ENCODE data around the gene CDH26. TPM values are rescaled to one million over a fixed set of nuclear protein-coding genes. Genes with fewer than 3 reads are reported as not detected.
"Not testable (repeated sequence)": the region's sequence is repeated elsewhere in the genome, so short reads cannot be mapped to it uniquely, and the experiment has no call there.

CDH26 gene
- total RNA-seq, 2 donors from 2014 or later = 0.26 to 0.33 TPM

DNA sequence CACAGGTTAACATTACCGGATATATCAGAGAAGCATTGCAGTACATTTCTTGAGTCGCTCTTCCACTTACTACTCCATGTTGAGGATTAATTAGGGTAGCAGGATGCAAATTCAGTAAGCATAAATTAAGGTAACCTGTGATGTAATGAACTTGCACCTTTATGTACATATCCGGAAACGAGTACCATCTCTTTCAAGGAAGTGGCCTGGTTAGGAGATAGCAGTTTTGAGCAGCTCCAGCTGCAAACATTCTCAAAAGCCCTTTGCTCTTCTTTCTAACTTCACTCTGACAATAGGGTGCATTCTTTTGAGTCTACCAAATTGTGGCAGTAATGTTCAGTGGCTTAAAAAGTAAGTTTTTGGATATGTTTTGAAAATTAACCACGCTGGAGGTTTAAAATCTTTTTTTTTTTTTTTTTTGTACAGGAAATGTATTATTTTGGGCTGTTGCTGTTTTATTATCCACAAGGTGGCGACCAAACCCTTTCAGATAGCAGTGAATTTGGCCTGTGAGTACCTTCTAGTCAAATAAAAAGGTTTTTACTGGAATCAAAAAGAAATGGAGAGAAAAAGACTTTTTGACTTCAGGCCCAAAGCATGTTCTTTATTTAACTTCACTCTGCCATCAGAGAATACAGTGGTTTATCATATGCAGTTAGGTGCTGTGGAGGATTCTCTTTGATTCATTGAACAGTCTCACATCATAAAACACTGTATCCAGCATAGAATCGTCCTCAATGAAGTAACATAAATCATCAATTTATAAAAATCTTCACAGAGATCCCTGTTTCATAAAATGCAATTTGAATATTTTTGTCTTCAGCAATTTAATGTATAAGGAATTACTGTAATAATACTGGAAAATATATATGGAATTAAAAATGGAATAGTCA lies 9.1 kb upstream of the CDH26 start:
- no peak overlapping the region for H3K4me3 ChIP-seq
- H3K9me3 ChIP-seq = no peaks in the 10 kb centered on the region
- intact Hi-C loops (cut with DNase I) = no loop called here
- no peaks in the 10 kb centered on the region for H3K27me3 ChIP-seq
- H3K36me3 ChIP-seq (replicated peaks in 1 of 2; ENCODE audit: insufficient read depth in 1 of 2, low read depth in 2 of 2) = peaks cover 2 to 3% of the 10 kb centered on the region in 2 donors
- ATAC-seq = no peak
- H3K4me1 ChIP-seq = no peaks in the 10 kb centered on the region
- no peak for TF ChIP-seq POLR2A (IDR thresholded peaks at IDR 0.05)
- TF ChIP-seq, protein P1, sequence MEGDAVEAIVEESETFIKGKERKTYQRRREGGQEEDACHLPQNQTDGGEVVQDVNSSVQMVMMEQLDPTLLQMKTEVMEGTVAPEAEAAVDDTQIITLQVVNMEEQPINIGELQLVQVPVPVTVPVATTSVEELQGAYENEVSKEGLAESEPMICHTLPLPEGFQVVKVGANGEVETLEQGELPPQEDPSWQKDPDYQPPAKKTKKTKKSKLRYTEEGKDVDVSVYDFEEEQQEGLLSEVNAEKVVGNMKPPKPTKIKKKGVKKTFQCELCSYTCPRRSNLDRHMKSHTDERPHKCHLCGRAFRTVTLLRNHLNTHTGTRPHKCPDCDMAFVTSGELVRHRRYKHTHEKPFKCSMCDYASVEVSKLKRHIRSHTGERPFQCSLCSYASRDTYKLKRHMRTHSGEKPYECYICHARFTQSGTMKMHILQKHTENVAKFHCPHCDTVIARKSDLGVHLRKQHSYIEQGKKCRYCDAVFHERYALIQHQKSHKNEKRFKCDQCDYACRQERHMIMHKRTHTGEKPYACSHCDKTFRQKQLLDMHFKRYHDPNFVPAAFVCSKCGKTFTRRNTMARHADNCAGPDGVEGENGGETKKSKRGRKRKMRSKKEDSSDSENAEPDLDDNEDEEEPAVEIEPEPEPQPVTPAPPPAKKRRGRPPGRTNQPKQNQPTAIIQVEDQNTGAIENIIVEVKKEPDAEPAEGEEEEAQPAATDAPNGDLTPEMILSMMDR (IDR thresholded peaks at IDR 0.05) = peak; percentile 30 to 72 (median 54)
- DNase-seq = peak in 2 of 4 donors; percentile 34 to 57
- H3K27ac ChIP-seq = no peak overlapping the region
- 41 to 43% methylated on average over 7 of the region's 7 CpGs for WGBS, 2 donors

DNA sequence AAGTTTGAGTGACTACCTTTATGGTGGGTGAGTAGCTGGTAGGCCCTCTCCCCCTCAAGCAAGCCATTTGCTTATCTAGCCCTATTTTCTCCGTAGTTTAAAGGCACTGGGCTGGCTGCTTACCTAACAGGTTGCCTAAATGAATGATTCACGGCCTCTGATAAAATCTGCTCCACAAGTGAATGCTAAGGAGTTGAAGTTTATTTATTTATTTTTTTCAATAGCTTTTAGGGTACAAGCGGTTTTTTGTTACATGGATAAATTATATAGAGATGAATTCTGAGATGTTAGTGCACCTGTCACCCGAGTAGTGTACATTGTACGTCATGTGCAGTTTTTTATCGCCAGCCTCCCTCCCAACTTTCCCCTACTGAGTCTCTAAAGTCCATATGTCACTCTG lies 8.3 kb upstream of the CDH26 start:
- Histone ChIP-seq H3K4me1 (no peaks in the 10 kb centered on the region), H3K27me3 (no peaks in the 10 kb centered on the region), H3K9me3 (no peaks in the 10 kb centered on the region), H3K4me3 (no peak overlapping the region), H3K27ac (no peak overlapping the region), H3K36me3 (replicated peaks in 1 of 2; ENCODE audit: insufficient read depth in 1 of 2, low read depth in 2 of 2) (no peaks in the 10 kb centered on the region)
- ATAC-seq = no peak
- TF ChIP-seq, protein P1 (IDR thresholded peaks at IDR 0.05) = no peak
- no peak for TF ChIP-seq POLR2A (IDR thresholded peaks at IDR 0.05)
- 90 to 95% methylated on average over 6 of the region's 6 CpGs for WGBS, 2 donors
- DNase-seq = no peak
- intact Hi-C loops (cut with DNase I) = no loop called here

DNA sequence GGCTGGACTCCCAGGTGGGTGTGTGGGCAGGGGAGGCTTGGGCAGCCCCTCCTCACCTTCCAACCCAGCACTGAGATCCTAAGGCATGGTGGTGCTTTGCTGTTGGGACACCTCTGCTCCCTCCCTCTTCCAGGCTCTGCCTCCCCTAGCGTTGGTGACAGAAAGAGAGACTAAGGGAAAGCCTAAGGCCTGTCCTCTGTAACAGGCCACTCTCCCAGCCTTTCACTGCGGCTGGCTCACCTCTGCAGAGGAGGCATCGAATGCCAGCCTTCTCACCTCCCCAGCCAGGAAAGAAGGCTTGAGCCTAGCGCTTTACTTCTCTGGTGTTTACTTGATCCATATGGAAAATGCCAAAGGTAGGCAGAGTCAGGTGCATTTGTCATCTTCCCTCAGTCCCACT lies 3.5 kb upstream of the CDH26 start:
- Histone ChIP-seq H3K9me3 (no peaks in the 10 kb centered on the region), H3K4me3 (no peak overlapping the region), H3K27ac (no peak overlapping the region), H3K27me3 (no peaks in the 10 kb centered on the region), H3K4me1 (peaks cover 11% of the 10 kb centered on the region), H3K36me3 (replicated peaks in 1 of 2; ENCODE audit: insufficient read depth in 1 of 2, low read depth in 2 of 2) (no peaks in the 10 kb centered on the region)
- WGBS, 2 donors = 80 to 90% methylated on average over 4 of the region's 4 CpGs
- no peak for TF ChIP-seq POLR2A (IDR thresholded peaks at IDR 0.05)
- TF ChIP-seq, protein P1 (IDR thresholded peaks at IDR 0.05) = no peak
- no peak for ATAC-seq
- intact Hi-C loops (cut with DNase I) = no loop called here
- DNase-seq = no peak

DNA sequence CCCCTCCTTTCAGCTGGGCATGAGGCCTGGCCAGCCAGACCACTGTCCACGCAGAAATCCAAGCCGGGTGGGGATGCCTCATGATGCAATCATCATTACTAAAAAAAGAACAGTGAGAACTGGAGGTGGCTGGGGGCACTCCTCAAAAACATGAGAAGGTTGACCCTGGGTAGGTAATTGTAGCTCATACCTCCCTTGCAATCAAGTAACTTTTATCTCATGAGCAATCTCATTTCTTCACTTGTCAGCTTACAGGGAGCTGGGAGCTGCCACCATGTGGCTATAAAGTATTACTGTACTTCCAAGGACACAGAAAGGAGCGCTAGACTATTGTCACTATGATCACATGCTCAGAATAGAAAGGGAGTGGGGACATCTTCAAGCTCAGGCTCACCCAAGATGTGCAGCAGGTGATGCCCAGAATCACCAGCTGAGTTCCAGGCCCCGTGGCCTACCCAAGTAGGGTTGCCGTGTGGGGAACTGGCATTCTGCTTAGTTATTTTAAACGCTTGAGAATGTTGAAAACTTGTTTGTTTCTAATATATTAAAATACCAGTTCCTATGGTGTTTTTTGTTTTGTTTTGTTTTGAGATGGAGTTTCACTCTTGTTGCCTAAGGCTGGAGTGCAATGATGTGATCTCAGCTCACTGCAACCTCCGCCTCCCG lies 3.0 kb upstream of the CDH26 start:
- Histone ChIP-seq H3K9me3 (no peaks in the 10 kb centered on the region), H3K27me3 (no peaks in the 10 kb centered on the region), H3K36me3 (replicated peaks in 1 of 2; ENCODE audit: insufficient read depth in 1 of 2, low read depth in 2 of 2) (no peaks in the 10 kb centered on the region), H3K4me3 (no peak overlapping the region), H3K4me1 (peaks cover 11% of the 10 kb centered on the region), H3K27ac (no peak overlapping the region)
- WGBS, 2 donors = 69 to 72% methylated on average over 8 of the region's 8 CpGs
- peak; percentile 27 for ATAC-seq
- TF ChIP-seq, protein P1 (IDR thresholded peaks at IDR 0.05) = peak in 3 of 7 experiments; percentile 16 to 34 (median 33)
- TF ChIP-seq POLR2A (IDR thresholded peaks at IDR 0.05) = no peak
- DNase-seq = no peak
- intact Hi-C loops (cut with DNase I) = no loop called here

DNA sequence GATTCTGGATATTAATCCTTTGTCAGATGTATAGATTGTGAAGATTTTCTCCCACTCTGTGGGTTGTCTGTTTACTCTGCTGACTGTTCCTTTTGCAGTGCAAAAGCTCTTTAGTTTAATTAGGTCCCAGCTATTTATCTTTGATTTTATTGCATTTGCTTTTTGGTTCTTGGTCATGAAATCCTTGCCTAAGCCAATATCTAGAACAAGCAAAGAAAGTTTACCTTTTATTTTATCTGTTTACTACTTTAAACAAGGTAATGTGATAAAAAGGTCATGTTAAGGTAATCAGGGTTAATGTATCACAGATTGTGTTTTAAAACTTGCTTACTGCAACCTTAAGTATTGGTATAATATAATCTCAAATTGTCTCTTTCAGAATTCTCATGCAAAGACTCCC lies 655 bp upstream of the CDH26 start:
- H3K36me3 ChIP-seq (replicated peaks in 1 of 2; ENCODE audit: insufficient read depth in 1 of 2, low read depth in 2 of 2); intact Hi-C loops (cut with DNase I); H3K4me3 ChIP-seq; DNase-seq; H3K27me3 ChIP-seq; ATAC-seq; H3K9me3 ChIP-seq; H3K27ac ChIP-seq: not testable (repeated sequence)
- peaks cover 11% of the 10 kb centered on the region for H3K4me1 ChIP-seq

Measured in body of pancreas (tissue), 4 donors.